Aorta (tissue), 5 donors: ENCODE measurements around the gene PGAM2. TPM values are rescaled to one million over a fixed set of nuclear protein-coding genes. Genes with fewer than 3 reads are reported as not detected.

ENCODE experiments used
- ATAC-seq: fragments of 200-7000 bp; cut with Tn5 transposase; one replicate; pipeline ENCODE4 v1.9.1; 2022; ENCODE audit warnings: moderate library complexity; ENCODE audit not compliant: low FRiP score
- DNase-seq, 2 donors: peaks; one replicate each; pipeline ENCODE4 v3.0.0-alpha.2; 2020
- H3K27ac ChIP-seq, 2 donors: one replicate each; pipeline ENCODE4 v1.5.1; 2013; ENCODE audit warnings: low read length in 2 of 2, mild to moderate bottlenecking in 2 of 2, moderate library complexity in 2 of 2, control low read depth in 1 of 2, inconsistent platforms in 1 of 2, low read depth in 1 of 2
- H3K27me3 ChIP-seq, 2 donors: one replicate each; pipeline ENCODE4 v1.6.1; 2013; ENCODE audit warnings: control low read depth in 1 of 2, low read length in 1 of 2, mild to moderate bottlenecking in 1 of 2, moderate library complexity in 1 of 2; ENCODE audit not compliant: insufficient read depth in 2 of 2, control insufficient read depth in 1 of 2
- H3K36me3 ChIP-seq, 2 donors: one replicate each; pipeline ENCODE4 v1.6.1; 2013; ENCODE audit warnings: control low read depth in 1 of 2, low read length in 1 of 2, mild to moderate bottlenecking in 1 of 2; ENCODE audit not compliant: insufficient read depth in 2 of 2, control insufficient read depth in 1 of 2
- H3K4me1 ChIP-seq, 2 donors: one replicate each; pipeline ENCODE4 v1.6.1; 2013; ENCODE audit warnings: low read length in 2 of 2, control low read depth in 1 of 2, mild to moderate bottlenecking in 1 of 2, moderate library complexity in 1 of 2; ENCODE audit not compliant: insufficient read depth in 2 of 2, control insufficient read depth in 1 of 2
- H3K4me3 ChIP-seq, 2 donors: one replicate each; pipeline ENCODE4 v1.5.1; 2013; ENCODE audit warnings: low read length in 2 of 2, control low read depth in 1 of 2, mild to moderate bottlenecking in 1 of 2
- H3K9me3 ChIP-seq: one replicate; pipeline ENCODE4 v1.6.1; 2013; ENCODE audit warnings: mild to moderate bottlenecking, low read length; ENCODE audit not compliant: control insufficient read depth
- WGBS, 2 donors: extraction: QIAGEN DNeasy Blood & Tissue Kit; methylation state at CpG; one replicate each; pipeline ENCODE4 v1.1.7; 2013; 5-methylcytosine and 5-hydroxymethylcytosine counted together
- intact Hi-C, 2 donors: fragments of 100-400 bp; cut with DNase I; formaldehyde crosslinking; loops; one replicate each; pipeline versions ENCODE4 v1.14.2 to v1.15.0; 2022
- polyA plus RNA-seq, 2 donors: library from polyadenylated mRNA; stranded (reverse); fragments of 200-250 nt; gene quantifications; one replicate each; pipeline ENCODE4 v1.2.3, GENCODE V29; 2013
- total RNA-seq, 2 donors: library from RNA; stranded (reverse); fragmentation: NEBNext Ultra II Directional; extraction: Animal tissue kit (Norgen Biotek cat#: 25700); gene quantifications; one replicate each; pipeline ENCODE4 v1.2.1, GENCODE V29; 2021
- donor health status: healthy with polysubstance abuse.
- donor health status: Bipolar disorder and iron deficiency.
- donor health status: DM: no; HTN: no; CAD: no.
- donor health status: DM: no; HTN: no; CAD: no.
- donor health status: DM: yes; HTN: yes; CAD: no.

PGAM2 gene
- total and polyA plus RNA-seq, 4 donors: 4.1 to 9.5 (median 6.4) TPM

- H3K36me3 ChIP-seq: no peaks in the 10 kb centered on the region
- no peaks in the 10 kb centered on the region for H3K27me3 ChIP-seq
- peak; percentile 15 for ATAC-seq
- H3K27ac ChIP-seq: peak overlapping the region; percentile 63 to 81
- no peaks in the 10 kb centered on the region for H3K9me3 ChIP-seq
- peak; percentile 84 to 87 for DNase-seq
- WGBS, 2 donors: 21 to 31% methylated on average over 10 of the region's 10 CpGs
- intact Hi-C loops: no loop called here
- peaks cover 0 to 3% of the 10 kb centered on the region in 2 donors for H3K4me1 ChIP-seq
- H3K4me3 ChIP-seq: no peak overlapping the region
Measured at GRCh38 chr7:44100458-44101302, 35.3 kb upstream of the PGAM2 start.

GRCh38 chr7:44099669-44100068, 34.3 kb upstream of the PGAM2 start:
- Histone ChIP-seq H3K27ac (peak overlapping the region in 1 of 2 donors; percentile 8), H3K4me1 (peaks cover 3% of the 10 kb centered on the region in 2 donors), H3K36me3 (no peaks in the 10 kb centered on the region)

GRCh38 chr7:44098092-44099068, 33.0 kb upstream of the PGAM2 start:
- Histone ChIP-seq H3K4me1 (peaks cover 3% of the 10 kb centered on the region in 2 donors), H3K36me3 (no peaks in the 10 kb centered on the region), H3K9me3 (no peaks in the 10 kb centered on the region), H3K27ac (no peak overlapping the region), H3K27me3 (no peaks in the 10 kb centered on the region), H3K4me3 (no peak overlapping the region)
- intact Hi-C loops: no loop called here
- 92 to 93% methylated on average over 6 of the region's 6 CpGs for WGBS, 2 donors
- no peak for ATAC-seq
- no peak for DNase-seq

More at GRCh38 chr7:44099669-44100068, 34.3 kb upstream of the PGAM2 start:
- intact Hi-C loops: no loop called here
- DNase-seq (no peak), ATAC-seq (no peak)
- Histone ChIP-seq H3K9me3 (no peaks in the 10 kb centered on the region), H3K4me3 (no peak overlapping the region), H3K27me3 (no peaks in the 10 kb centered on the region)
- WGBS, 2 donors: 50 to 61% methylated on average over 4 of the region's 4 CpGs

- Histone ChIP-seq H3K36me3 (no peaks in the 10 kb centered on the region), H3K27me3 (no peaks in the 10 kb centered on the region), H3K4me1 (peaks cover 0 to 3% of the 10 kb centered on the region in 2 donors), H3K4me3 (no peak overlapping the region), H3K9me3 (no peaks in the 10 kb centered on the region), H3K27ac (no peak overlapping the region)
- intact Hi-C loops: no loop called here
- DNase-seq (peak in 1 of 2 donors; percentile 62), ATAC-seq (no peak)
- 80 to 84% methylated on average over 9 of the region's 9 CpGs for WGBS, 2 donors
Measured at GRCh38 chr7:44097064-44097932, 31.9 kb upstream of the PGAM2 start.

GRCh38 chr7:44096326-44096881, 31.0 kb upstream of the PGAM2 start:
- Histone ChIP-seq H3K4me3 (no peak overlapping the region), H3K27ac (no peak overlapping the region), H3K4me1 (peaks cover 0 to 3% of the 10 kb centered on the region in 2 donors), H3K27me3 (no peaks in the 10 kb centered on the region), H3K36me3 (no peaks in the 10 kb centered on the region), H3K9me3 (no peaks in the 10 kb centered on the region)
- DNase-seq: peak in 1 of 2 donors; percentile 68
- 88 to 92% methylated on average over 8 of the region's 8 CpGs for WGBS, 2 donors
- intact Hi-C loops: no loop called here
- ATAC-seq: no peak

GRCh38 chr7:44095781-44096180, 30.4 kb upstream of the PGAM2 start:
- H3K27ac ChIP-seq: no peak overlapping the region
- H3K9me3 ChIP-seq: no peaks in the 10 kb centered on the region
- no peak for ATAC-seq
- H3K4me1 ChIP-seq: peaks cover 0 to 3% of the 10 kb centered on the region in 2 donors
- H3K27me3 ChIP-seq: no peaks in the 10 kb centered on the region
- H3K36me3 ChIP-seq: no peaks in the 10 kb centered on the region
- no peak for DNase-seq
- WGBS, 2 donors: 66 to 76% methylated on average over 3 of the region's 3 CpGs
- no peak overlapping the region for H3K4me3 ChIP-seq
- intact Hi-C loops: no loop called here

GRCh38 chr7:44094883-44095592, 29.7 kb upstream of the PGAM2 start:
- Histone ChIP-seq H3K4me3 (no peak overlapping the region), H3K36me3 (no peaks in the 10 kb centered on the region), H3K4me1 (peaks cover 0 to 3% of the 10 kb centered on the region in 2 donors), H3K9me3 (no peaks in the 10 kb centered on the region), H3K27me3 (no peaks in the 10 kb centered on the region), H3K27ac (no peak overlapping the region)
- WGBS, 2 donors: 3 to 19% methylated on average over 2 of the region's 2 CpGs
- DNase-seq (no peak), ATAC-seq (no peak)
- intact Hi-C loops: no loop called here
